GM18498 (cell line): ENCODE results near the gene CD82.
A peak's percentile ranks its signal among the peaks of the same experiment; 100 is the strongest.

Experiments used
- ATAC-seq: cut with Tn5 transposase; IDR thresholded peaks from one replicate; pipeline ENCODE4 v1.9.1; 2021; ENCODE audit warnings: mild to moderate bottlenecking, moderate library complexity; ENCODE audit not compliant: unreplicated experiment

Gene CD82, protein sequence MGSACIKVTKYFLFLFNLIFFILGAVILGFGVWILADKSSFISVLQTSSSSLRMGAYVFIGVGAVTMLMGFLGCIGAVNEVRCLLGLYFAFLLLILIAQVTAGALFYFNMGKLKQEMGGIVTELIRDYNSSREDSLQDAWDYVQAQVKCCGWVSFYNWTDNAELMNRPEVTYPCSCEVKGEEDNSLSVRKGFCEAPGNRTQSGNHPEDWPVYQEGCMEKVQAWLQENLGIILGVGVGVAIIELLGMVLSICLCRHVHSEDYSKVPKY

DNA sequence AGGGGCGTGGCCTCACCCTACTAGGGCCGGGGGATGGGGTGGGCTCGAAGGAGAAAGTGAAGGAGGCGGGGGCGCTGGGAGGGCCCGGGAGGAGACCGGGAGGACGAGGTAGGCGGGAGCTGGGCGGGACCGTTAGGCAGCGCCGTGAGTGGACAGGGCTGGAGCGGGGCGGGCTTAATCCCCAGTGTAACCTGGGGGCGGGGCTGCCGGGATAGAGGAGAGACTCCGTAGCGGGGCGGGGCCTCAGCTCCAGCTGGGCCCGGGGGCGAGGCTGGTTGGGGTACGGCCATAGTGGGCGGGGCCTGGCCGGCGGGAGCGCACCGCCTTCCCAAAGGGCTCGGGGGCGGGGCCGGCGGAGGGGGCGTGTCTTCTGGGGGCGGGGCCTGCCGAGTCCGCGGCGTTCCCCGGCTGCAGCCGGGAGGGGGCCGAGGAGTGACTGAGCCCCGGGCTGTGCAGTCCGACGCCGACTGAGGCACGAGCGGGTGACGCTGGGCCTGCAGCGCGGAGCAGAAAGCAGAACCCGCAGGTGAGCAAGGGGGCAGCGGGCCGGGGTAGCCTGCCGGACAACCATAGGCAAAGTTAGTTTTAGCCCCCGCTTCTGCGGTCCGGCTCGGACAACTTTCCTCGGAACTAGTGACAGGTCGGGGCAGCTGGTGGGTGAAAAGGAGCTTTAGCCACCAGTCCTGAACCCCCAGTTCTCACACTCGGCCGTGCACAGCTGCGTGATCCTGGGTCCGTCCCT, at the start of gene CD82:
Gene CD82 (plus strand): TSS at position 453 of the 742 bp plus-strand sequence. CDS start 29,000 bp downstream, outside the sequence.
- ATAC-seq: peak; percentile 85

DNA sequence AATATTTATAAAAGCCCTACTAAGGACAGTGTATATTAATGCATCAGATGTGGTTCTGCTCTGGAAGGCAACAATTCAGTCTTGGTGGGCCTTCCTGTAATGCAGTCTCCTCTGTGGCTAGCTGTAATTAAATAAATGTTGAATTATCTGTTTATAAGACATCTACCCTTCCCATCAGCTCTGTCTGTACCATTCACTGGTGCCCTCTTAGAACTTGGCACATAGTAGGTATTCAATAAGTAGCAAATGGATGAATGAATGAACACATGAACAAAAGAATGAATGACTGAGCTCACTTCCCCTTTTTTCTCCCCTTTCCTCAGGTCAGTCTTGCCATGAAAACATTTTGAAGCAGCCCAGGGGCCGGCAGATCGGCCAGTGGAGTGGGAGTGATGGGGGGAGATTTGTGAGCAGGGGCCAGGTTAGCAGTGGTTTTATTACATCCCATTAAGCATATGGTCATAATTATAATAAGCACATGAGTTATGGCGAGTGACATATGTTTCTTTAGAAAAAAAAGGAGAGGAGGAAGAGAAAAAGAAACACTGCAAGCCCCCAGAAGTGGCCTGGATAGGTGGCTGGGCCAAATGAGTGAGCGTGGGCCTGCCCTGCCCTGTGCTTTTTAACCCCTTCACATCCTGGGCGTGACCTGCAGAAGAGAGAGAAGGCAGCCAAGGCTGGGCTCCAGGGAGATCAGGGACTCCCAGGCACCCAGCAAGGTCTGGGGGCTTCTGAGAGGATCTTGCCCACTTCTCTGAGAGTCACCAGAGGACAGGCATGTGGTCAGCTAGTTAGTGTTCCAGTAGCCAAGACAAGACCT, 48.6 kb upstream of the CD82 start:
- ATAC-seq: no peak

- no peak for ATAC-seq
These were observed 47.9 kb upstream of the CD82 start for GRCh38 chr11:44517541-44517940.

DNA sequence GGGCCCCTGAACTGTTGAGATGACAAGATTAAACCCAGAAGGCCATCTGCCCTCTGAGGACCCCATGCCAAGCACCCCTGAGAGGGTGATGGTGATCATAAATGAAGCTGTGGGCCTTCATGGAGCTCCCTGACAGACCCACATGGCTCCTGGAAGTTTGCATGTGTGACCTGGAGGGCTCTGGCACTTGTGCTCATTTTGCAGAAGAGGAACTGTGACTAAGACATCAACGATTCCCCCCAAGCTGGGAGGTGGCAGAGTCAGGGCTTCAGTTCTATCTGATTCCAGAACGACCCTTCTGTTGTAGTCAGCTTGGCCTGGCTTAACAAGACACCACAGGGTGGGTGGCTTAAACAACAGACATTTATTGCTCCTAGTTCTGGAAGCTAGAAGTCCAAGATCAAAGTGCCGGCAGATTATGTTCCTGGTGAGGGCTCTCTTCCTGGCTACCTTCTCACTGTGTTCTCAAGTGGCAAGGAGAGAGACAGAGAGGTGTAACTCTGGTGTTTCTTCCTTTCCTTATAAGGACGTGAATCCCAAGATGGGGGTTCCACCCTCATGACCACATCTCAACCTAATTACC, 46.4 kb upstream of the CD82 start:
- ATAC-seq: no peak

DNA sequence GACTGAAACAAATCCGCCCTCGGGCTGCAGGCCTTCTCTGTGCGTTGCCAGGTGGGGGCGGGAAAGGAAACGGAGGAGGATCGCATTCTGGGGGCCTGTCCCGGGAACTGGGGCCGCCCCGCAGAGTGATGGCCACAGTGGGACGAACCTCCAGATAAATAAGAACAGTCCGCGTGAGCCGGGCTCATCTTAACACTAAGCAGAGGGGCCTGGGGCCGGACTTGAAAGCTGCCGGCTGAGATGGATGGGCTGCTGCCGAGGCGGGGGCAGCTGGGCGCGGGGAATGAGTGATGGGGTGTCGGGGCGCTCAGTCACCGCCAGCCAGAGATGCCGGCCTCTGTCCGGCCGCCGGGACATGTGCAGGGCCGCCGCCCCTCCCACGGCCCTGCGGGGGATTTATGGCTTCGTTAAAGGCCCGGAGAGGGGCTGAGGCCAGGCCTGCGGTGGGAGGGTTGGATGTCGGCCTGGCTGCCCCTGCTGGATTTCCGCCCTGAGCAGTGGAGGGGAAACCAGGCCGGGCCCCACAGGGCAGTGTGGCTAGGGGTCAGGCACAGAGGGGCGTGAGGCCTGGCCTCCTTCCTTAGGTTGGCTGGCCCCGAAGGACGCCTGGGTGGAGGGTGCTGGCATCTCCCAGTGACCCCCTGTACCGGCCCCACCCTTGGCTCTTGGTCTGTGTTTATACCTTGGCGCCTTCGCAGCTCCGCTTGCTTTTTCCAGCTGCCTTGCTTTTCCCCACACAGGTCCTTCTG, 45.3 kb upstream of the CD82 start:
- no peak for ATAC-seq

DNA sequence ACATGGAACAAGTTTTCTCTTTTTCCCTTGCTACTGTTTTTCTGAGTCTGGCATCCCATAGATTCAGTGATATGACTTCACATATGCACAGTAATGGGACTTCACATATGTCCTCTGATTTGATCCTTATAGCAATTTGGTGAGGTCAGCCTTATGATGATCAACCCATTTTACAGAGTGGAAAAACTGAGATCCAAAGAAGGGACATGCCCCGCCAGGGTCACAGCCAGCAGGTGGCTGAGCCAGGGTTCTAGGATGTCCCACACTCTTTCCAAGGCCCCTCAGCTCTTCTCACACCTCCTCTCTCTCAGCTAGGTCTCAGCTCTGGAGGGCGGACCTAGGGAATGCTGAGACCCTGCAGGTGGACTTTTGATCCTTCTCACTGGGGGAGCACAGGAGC, 44.3 kb upstream of the CD82 start:
- ATAC-seq: no peak

- ATAC-seq: no peak
These were observed 43.2 kb upstream of the CD82 start for GRCh38 chr11:44522294-44522693.

- ATAC-seq: no peak
These were observed 41.1 kb upstream of the CD82 start for GRCh38 chr11:44524346-44524745.

DNA sequence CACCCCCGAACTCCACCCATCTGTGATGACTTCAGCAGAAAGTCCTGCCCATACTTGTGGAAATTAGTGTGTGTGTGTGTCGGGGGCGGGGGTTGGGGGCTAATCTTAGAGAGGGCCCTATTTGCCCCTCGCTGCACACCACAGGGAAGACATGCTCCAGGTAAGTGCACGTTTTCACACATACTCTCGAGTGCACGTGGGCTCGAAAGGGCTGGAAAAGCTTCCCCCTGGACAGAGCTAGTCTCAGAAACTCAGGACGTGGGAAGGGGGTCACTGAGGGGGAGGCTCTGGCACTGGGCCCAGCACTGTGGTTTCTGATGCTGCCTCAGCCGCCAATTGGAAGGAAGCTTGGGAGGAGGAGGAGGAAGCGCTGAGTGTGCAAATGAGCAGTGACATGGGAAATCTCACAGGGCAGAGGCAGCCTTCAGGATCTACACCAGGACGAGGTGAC, 40.7 kb upstream of the CD82 start:
- no peak for ATAC-seq

DNA sequence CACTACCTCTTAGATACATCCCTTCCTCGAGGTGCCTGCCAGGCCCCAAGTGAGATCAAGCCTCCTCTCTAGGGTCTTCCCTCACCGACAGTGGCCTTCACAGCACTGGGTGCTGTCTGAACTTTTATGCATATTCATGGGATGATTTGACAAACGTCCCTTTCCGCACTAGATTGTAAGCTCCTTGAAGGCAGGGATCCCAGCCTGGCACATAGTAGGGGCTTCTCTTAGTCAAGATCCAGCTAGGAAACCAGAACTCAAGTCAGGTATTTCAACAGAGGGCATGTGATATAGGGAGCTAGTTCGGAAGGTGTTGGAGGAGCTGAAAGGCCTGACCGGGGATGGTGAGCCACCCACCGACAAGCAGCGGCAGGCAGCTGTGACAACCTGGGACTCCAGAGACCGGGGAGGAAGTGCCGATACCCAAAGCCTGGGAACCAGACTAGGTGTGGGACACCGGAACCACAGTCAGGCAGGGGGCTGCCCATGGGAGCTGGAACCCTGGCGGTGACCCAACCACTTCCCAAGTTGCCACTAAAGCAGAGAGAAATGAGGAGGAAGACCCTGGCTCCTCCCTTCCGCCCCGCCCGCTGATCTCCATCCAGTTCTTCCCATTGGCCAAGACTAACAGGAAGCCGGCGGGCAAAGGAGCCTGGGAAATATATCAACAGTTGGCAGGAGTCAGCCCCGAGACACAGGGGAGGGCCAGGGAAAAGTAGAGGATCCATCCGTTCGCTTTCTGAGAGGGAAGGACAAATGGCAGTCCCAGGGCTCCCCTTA, 39.8 kb upstream of the CD82 start:
- ATAC-seq: no peak

GRCh38 chr11:44526438-44526837, 39.0 kb upstream of the CD82 start:
- ATAC-seq: no peak

GRCh38 chr11:44527476-44527875, 38.0 kb upstream of the CD82 start:
- no peak for ATAC-seq

DNA sequence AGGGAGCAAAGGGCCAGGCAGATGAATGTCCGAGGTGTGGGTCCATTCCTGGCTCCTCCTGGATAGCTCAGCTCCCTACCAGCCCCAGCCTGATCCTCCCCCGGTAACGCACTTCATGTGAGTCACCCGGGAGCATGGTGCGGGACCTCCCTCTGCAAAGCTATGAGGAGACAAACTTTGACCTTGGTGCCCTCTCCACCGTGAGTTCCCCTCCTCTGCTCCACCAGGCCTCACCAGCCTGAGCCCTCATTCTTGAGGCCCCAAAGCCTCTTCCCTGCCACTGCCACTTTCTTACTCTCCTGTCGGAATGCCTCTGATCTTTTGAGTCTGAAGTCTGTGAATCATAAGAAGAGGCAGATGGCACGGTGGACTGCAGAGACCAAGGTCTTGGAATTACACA, 37.4 kb upstream of the CD82 start:
- no peak for ATAC-seq

- no peak for ATAC-seq
These were observed 36.9 kb upstream of the CD82 start for GRCh38 chr11:44528581-44528980.

- ATAC-seq: no peak
These were observed 35.5 kb upstream of the CD82 start for GRCh38 chr11:44529895-44530412.

- no peak for ATAC-seq
These were observed 34.9 kb upstream of the CD82 start for GRCh38 chr11:44530413-44531115.

GRCh38 chr11:44531116-44531504, 34.4 kb upstream of the CD82 start:
- no peak for ATAC-seq

DNA sequence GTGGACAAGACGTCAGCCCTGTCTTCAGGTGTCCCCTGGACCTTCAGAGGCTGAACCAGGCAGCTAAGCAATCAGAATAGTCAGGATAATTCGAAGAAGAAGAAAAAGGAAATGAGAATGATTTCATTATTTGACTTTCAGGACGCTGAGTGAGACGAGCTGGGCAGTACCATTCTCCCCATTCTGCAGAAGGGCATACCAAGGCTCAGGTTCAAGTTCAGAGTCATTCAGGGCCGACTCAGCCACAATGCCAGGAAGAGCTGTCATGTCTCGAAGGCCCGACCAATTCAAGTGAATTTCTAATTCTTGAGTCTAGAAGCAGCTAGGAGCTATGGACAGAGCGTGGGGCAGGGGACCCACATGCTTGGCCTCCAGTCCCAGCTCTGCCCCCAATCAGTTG, 33.8 kb upstream of the CD82 start:
- no peak for ATAC-seq

DNA sequence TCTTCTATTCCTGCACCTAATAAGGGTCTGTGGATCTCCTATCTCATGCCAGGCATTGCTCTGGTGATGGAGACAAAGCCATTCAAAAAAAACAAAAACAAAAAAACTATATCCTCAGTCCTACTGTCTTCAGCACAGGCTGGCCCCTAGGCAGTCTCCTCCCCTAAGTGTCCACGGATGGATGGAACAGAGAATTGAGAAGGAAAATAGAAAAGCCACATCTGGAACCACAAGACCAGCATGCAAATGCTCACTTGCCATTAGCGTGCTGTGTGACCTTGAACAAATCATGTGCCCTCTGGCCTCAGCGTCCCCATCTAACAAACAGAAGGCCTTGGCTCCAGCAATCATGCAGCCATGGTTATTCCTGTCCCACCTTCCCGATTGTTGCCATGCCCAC, 32.7 kb upstream of the CD82 start:
- no peak for ATAC-seq
